IMR-90 (cell line): Measurements from ENCODE around the gene IER5L. TPM values are rescaled to one million over a fixed set of nuclear protein-coding genes. Genes with fewer than 3 reads are reported as not detected.

Experiments
- ATAC-seq: fragments of 200-7000 bp; cut with Tn5 transposase; 2 replicates; pipeline ENCODE4 v1.9.1; 2020; ENCODE audit warnings: low read depth, mild to moderate bottlenecking, moderate library complexity
- BruUV-seq: library from RNA; stranded (reverse); fragments of 400-500 nt; replicated peaks from 2 replicates; lab custom pipeline; 2021; lab: Mats Ljungman, UMichigan
- CTCF ChIA-PET: fragments of 300-600 bp; formaldehyde crosslinking; extraction: SDS; loops from one replicate; lab custom pipeline; 2021; ENCODE audit warnings: antibody characterized with exemption; lab: Yijun Ruan, JAX
- POLR2A ChIA-PET: fragments of 300-600 bp; sonication (Branson Sonifier 250); formaldehyde crosslinking; loops from one replicate; lab custom pipeline; 2022; ENCODE audit warnings: antibody characterized with exemption; ENCODE audit not compliant: unreplicated experiment; lab: Charles Lee
- DNase-seq: peaks from one replicate; pipeline ENCODE4 v3.0.0; 2013
- H2AFZ ChIP-seq: replicated peaks from 2 replicates; pipeline ENCODE3; 2013; ENCODE audit warnings: low read length, mild to moderate bottlenecking; ENCODE audit not compliant: poor library complexity
- H2AK5ac ChIP-seq: 2 replicates; pipeline ENCODE4 v1.6.1; 2013; ENCODE audit warnings: low read depth, low read length, inconsistent platforms
- H2AK9ac ChIP-seq: replicated peaks from 2 replicates; pipeline ENCODE3; 2013; ENCODE audit warnings: mild to moderate bottlenecking, low read depth, low read length, moderate library complexity; ENCODE audit not compliant: poor library complexity
- H2BK120ac ChIP-seq: 2 replicates; pipeline ENCODE4 v1.6.1; 2013; ENCODE audit warnings: low read depth, low read length, inconsistent platforms
- H2BK15ac ChIP-seq: 3 replicates; pipeline ENCODE4 v1.6.1; 2013; ENCODE audit warnings: low read depth, low read length, inconsistent platforms
- H2BK20ac ChIP-seq: 2 replicates; pipeline ENCODE4 v1.6.1; 2013; ENCODE audit warnings: low read depth, mild to moderate bottlenecking, inconsistent platforms, low read length, moderate library complexity
- H2BK5ac ChIP-seq: 2 replicates; pipeline ENCODE4 v1.6.1; 2013; ENCODE audit warnings: mild to moderate bottlenecking, low read depth, low read length, inconsistent platforms; ENCODE audit not compliant: poor library complexity, severe bottlenecking
- H3K14ac ChIP-seq: replicated peaks from 2 replicates; pipeline ENCODE4 v1.6.1; 2013; ENCODE audit warnings: low read depth, low read length, inconsistent platforms
- H3K18ac ChIP-seq: 2 replicates; pipeline ENCODE4 v1.6.1; 2013; ENCODE audit warnings: low read depth, low read length, control low read depth
- H3K23ac ChIP-seq: 2 replicates; pipeline ENCODE4 v1.6.1; 2013; ENCODE audit warnings: low read depth, low read length, inconsistent platforms
- H3K27ac ChIP-seq: 2 replicates; pipeline ENCODE4 v1.5.1; 2013; ENCODE audit warnings: mild to moderate bottlenecking, control low read depth, low read length; ENCODE audit not compliant: insufficient read depth
- H3K27me3 ChIP-seq: 2 replicates; pipeline ENCODE4 v1.6.1; 2013; ENCODE audit warnings: low read length; ENCODE audit not compliant: control insufficient read depth, insufficient read depth
- H3K36me3 ChIP-seq: 2 replicates; pipeline ENCODE4 v1.6.1; 2013; ENCODE audit warnings: low read length, mixed read lengths; ENCODE audit not compliant: control insufficient read depth, insufficient read depth
- H3K4ac ChIP-seq: 2 replicates; pipeline ENCODE4 v1.6.1; 2013; ENCODE audit warnings: low read depth, low read length, inconsistent platforms
- H3K4me1 ChIP-seq: 2 replicates; pipeline ENCODE4 v1.6.1; 2013; ENCODE audit warnings: low read length, mixed read lengths; ENCODE audit not compliant: control insufficient read depth, insufficient read depth
- H3K4me2 ChIP-seq: 2 replicates; pipeline ENCODE4 v1.6.1; 2013; ENCODE audit warnings: low read depth, mild to moderate bottlenecking, control low read depth, low read length, moderate library complexity
- H3K4me3 ChIP-seq: 2 replicates; pipeline ENCODE4 v1.5.1; 2013; ENCODE audit warnings: low read depth, mild to moderate bottlenecking, control low read depth, low read length, moderate library complexity; ENCODE audit not compliant: insufficient read depth
- H3K56ac ChIP-seq: 2 replicates; pipeline ENCODE4 v1.6.1; 2013; ENCODE audit warnings: low read length, inconsistent platforms; ENCODE audit not compliant: insufficient read depth; ENCODE audit errors: extremely low read depth
- H3K79me1 ChIP-seq, 2 experiments: 2 replicates each; pipeline ENCODE4 v1.6.1; 2013; ENCODE audit warnings: low read length in 2 of 2, inconsistent platforms in 1 of 2, low read depth in 1 of 2
- H3K9ac ChIP-seq: 2 replicates; pipeline ENCODE4 v1.6.1; 2013; ENCODE audit warnings: low read depth, low read length, control low read depth
- H3K9me1 ChIP-seq: 2 replicates; pipeline ENCODE4 v1.6.1; 2013; ENCODE audit warnings: low read length, inconsistent platforms; ENCODE audit not compliant: insufficient read depth
- H3K9me3 ChIP-seq: 2 replicates; pipeline ENCODE4 v1.6.1; 2013; ENCODE audit warnings: low read length; ENCODE audit not compliant: control insufficient read depth, insufficient read depth
- H4K20me1 ChIP-seq: 2 replicates; pipeline ENCODE4 v1.6.1; 2013; ENCODE audit warnings: low read length, inconsistent platforms; ENCODE audit not compliant: insufficient read depth
- H4K5ac ChIP-seq: 2 replicates; pipeline ENCODE4 v1.6.1; 2013; ENCODE audit warnings: mild to moderate bottlenecking, low read depth, low read length, control low read depth
- H4K8ac ChIP-seq, 2 experiments: 2 replicates each; pipeline ENCODE4 v1.6.1; 2013; ENCODE audit warnings: low read depth in 2 of 2, low read length in 2 of 2, control low read depth in 1 of 2, inconsistent platforms in 1 of 2
- H4K91ac ChIP-seq: 2 replicates; pipeline ENCODE4 v1.6.1; 2013; ENCODE audit warnings: low read depth, low read length, inconsistent platforms; ENCODE audit not compliant: insufficient read depth
- FOS ChIP-seq: fragments of 150-350 bp; IDR thresholded peaks from 2 replicates; pipeline ENCODE4 v1.6.1; 2016; ENCODE audit warnings: low read depth, low read length
- MAFK ChIP-seq: IDR thresholded peaks from 2 replicates; pipeline ENCODE4 v1.6.1; 2012; ENCODE audit warnings: low read depth, low read length, improper control_type of control experiment
- POLR2A ChIP-seq: IDR thresholded peaks from 2 replicates; pipeline ENCODE4 v1.6.1; 2012; ENCODE audit warnings: mild to moderate bottlenecking, low read depth, low read length
- RCOR1 ChIP-seq: IDR thresholded peaks from 2 replicates; pipeline ENCODE4 v1.6.1; 2012; ENCODE audit warnings: mild to moderate bottlenecking, low read length, improper control_type of control experiment; ENCODE audit not compliant: insufficient replicate concordance
- RFX5 ChIP-seq: IDR thresholded peaks from 2 replicates; pipeline ENCODE4 v1.8.0; 2012; ENCODE audit warnings: low read depth, mild to moderate bottlenecking, low read length, moderate library complexity
- SMC3 ChIP-seq: fragments of 150-350 bp; IDR thresholded peaks from 2 replicates; pipeline ENCODE4 v1.6.1; 2016; ENCODE audit warnings: low read depth, mild to moderate bottlenecking, antibody characterized with exemption, low read length, moderate library complexity
- WGBS, 2 experiments: methylation state at CpG; one replicate each; pipeline versions ENCODE4 v1.1.5 to v1.1.7; 2013; ENCODE audit warnings: missing lambda C conversion rate in 2 of 2; ENCODE audit not compliant: insufficient read length in 1 of 2; ENCODE audit errors: extremely low coverage in 2 of 2; 5-methylcytosine and 5-hydroxymethylcytosine counted together
- dilution Hi-C: fragments of 300-500 bp; cut with HindIII; formaldehyde crosslinking; loops from one replicate; pipeline ENCODE4 v1.14.3; 2018; ENCODE audit warnings: low sequenced_read_pairs; ENCODE audit not compliant: unreplicated experiment
- in situ Hi-C: fragments of 300-500 bp; cut with MboI; formaldehyde crosslinking; loops from 3 replicates; pipeline ENCODE4 v1.14.3; 2019; ENCODE audit warnings: low sequenced_read_pairs, inconsistent platforms, mixed read lengths
- intact Hi-C: fragments of 100-400 bp; cut with micrococcal nuclease; formaldehyde crosslinking; loops from 2 replicates; pipeline ENCODE4 v1.10.0; 2022
- polyA plus RNA-seq, 3 experiments: library from polyadenylated mRNA; depleted of rRNA; stranded (reverse); fragments of >200 nt; gene quantifications; 2 replicates each; pipeline ENCODE4 v1.2.3, GENCODE V29; 2012; ENCODE audit warnings: low replicate concordance in 1 of 3
- total RNA-seq: library from RNA; depleted of rRNA; stranded (reverse); fragments of >200 nt; gene quantifications from 2 replicates; pipeline ENCODE4 v1.2.3, GENCODE V29; 2012
- TF ChIP-seq, protein P1 (sequence below): fragments of 150-350 bp; IDR thresholded peaks from 2 replicates; pipeline ENCODE4 v1.6.1; 2017; ENCODE audit warnings: mild to moderate bottlenecking, antibody characterized with exemption, low read length, low read depth

The IER5L gene
- total and polyA plus RNA-seq, 2 of the 4 experiments (the other 2 are of a cell fraction) = 12.5 to 13.4 TPM

- no peak overlapping the region for H3K14ac ChIP-seq
- no peak overlapping the region for H2BK15ac ChIP-seq
- H3K9me3 ChIP-seq = no peaks in the 10 kb centered on the region
- no peak overlapping the region for H3K4me2 ChIP-seq
- H2BK20ac ChIP-seq = no peak overlapping the region
- H4K8ac ChIP-seq = no peak overlapping the region
- intact Hi-C loops = no loop called here
- POLR2A ChIA-PET = no interaction called here
- in situ Hi-C loops = no loop called here
- no peaks in the 10 kb centered on the region for H3K36me3 ChIP-seq
- H3K23ac ChIP-seq = no peak overlapping the region
- no peaks in the 10 kb centered on the region for H3K9me1 ChIP-seq
- no peak overlapping the region for H2AK5ac ChIP-seq
- no peak overlapping the region for H2BK120ac ChIP-seq
- H3K56ac ChIP-seq = no peak overlapping the region
- H3K79me1 ChIP-seq = peaks cover 0 to 3% of the 10 kb centered on the region in 2 experiments; a peak in 1 of 4 replicates
- H4K5ac ChIP-seq = no peak overlapping the region
- dilution Hi-C loops = no loop called here
- no peak overlapping the region for H3K4ac ChIP-seq
- ATAC-seq (no peak), DNase-seq (no peak)
- H4K20me1 ChIP-seq = no peaks in the 10 kb centered on the region
- H3K9ac ChIP-seq = no peak overlapping the region
- no peak overlapping the region for H4K91ac ChIP-seq
- no peaks in the 10 kb centered on the region; the same call in 1 of the 2 replicates for H3K4me1 ChIP-seq
- no TSS peak for BruUV-seq
- no peak overlapping the region for H3K4me3 ChIP-seq
- no peak overlapping the region for H2BK5ac ChIP-seq
- CTCF ChIA-PET = no interaction called here
- no peaks in the 10 kb centered on the region for H3K27me3 ChIP-seq
- WGBS, 2 experiments = 80% methylated on average over 1 of the region's 7 CpGs; no CpG with 5 or more reads in 1 of the 2 experiments
- no peak overlapping the region for H2AFZ ChIP-seq
- H3K27ac ChIP-seq = no peak overlapping the region
- TF ChIP-seq SMC3 (no peak), RFX5 (no peak), POLR2A (no peak), MAFK (no peak), RCOR1 (no peak), FOS (no peak)
- TF ChIP-seq, protein P1, sequence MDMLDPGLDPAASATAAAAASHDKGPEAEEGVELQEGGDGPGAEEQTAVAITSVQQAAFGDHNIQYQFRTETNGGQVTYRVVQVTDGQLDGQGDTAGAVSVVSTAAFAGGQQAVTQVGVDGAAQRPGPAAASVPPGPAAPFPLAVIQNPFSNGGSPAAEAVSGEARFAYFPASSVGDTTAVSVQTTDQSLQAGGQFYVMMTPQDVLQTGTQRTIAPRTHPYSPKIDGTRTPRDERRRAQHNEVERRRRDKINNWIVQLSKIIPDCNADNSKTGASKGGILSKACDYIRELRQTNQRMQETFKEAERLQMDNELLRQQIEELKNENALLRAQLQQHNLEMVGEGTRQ = no peak
- no peak overlapping the region for H2AK9ac ChIP-seq
- H3K18ac ChIP-seq = no peak overlapping the region
Observed at GRCh38 chr9:129206905-129207304, 28.8 kb upstream of the IER5L start.
